Cardiac fibroblast (primary cell): ENCODE data around the gene PUS1.
A peak's percentile ranks its signal among the peaks of the same experiment; 100 is the strongest.

ENCODE experiments used
- DNase-seq, 2 donors: peaks; one replicate each; pipeline versions ENCODE4 v3.0.0 to v3.0.0-alpha.2; 2010; ENCODE audit warnings: low read depth in 2 of 2
- H3K4me3 ChIP-seq, 2 donors: replicated peaks in 1 of 2; 1 replicate in 1 of 2; 2 replicates in 1 of 2; pipeline ENCODE4 v1.5.1; 2011; ENCODE audit warnings: low read depth in 2 of 2, low read length in 2 of 2, mild to moderate bottlenecking in 2 of 2, moderate library complexity in 1 of 2
- TF ChIP-seq, protein P1 (sequence below): IDR thresholded peaks from one replicate; pipeline ENCODE4 v1.5.1; 2011; ENCODE audit warnings: low read depth, mild to moderate bottlenecking, low read length, inconsistent platforms

Gene PUS1

DNA sequence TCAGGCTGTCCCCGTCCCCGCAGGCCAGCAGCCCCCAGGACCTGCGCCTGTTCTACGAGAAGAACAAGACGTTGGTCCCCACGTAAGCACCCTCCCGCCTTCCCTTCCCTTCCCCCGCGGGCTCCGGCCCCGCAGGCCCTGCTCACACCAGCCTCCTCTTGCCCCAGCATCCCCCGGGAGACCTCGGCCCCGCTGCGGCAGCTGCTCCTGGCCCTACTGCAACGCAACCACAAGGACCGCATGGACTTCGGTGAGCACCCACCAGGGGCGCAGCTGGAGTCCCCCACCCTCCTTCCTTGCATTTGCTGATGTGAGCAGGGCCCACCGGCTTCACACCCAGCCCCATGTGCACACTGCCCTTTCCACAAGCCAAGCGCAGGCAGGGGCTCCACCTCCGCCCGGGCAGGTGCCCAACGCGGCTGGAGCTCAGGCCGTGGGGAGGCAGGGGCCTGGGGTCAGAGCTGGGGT, 19.3 kb upstream of the PUS1 start:
- DNase-seq = no peak

DNA sequence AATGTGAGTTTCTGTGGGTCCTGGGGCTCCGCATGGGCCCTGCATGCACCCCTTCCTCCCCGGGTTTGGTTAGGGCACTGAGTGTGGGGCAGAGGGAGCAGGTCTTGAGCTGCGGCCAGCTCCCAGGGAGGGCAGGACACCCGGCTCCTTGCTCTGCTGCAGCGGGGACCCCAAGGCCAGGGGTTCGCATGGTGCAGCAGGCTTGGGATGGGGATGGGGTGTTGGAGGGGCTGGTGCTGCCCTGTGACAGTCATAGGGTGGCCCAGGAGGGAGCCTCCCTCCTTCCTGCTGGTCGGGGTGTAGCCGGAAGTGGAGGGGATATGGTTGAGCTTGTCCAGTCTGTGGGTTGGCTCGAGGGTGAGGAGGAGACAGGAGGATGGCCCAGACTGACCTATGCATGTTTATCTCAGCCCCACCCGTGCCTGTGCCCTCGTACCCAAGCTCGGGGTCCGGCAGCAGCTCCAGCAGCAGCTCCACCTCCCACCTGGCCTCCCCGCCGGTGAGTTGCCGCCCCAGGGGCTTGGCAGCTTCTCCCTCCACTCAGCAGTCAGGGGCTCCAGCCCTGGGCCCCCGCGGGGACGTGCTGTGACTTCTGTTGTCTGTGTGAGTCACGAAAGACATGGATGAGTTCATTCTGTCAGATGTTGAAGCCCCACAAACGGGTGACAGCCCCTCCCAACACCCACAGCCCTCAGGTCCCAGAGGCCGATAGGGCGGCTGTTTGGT, 18.6 kb upstream of the PUS1 start:
- DNase-seq = no peak
- no peak overlapping the region for H3K4me3 ChIP-seq
- TF ChIP-seq, protein P1, sequence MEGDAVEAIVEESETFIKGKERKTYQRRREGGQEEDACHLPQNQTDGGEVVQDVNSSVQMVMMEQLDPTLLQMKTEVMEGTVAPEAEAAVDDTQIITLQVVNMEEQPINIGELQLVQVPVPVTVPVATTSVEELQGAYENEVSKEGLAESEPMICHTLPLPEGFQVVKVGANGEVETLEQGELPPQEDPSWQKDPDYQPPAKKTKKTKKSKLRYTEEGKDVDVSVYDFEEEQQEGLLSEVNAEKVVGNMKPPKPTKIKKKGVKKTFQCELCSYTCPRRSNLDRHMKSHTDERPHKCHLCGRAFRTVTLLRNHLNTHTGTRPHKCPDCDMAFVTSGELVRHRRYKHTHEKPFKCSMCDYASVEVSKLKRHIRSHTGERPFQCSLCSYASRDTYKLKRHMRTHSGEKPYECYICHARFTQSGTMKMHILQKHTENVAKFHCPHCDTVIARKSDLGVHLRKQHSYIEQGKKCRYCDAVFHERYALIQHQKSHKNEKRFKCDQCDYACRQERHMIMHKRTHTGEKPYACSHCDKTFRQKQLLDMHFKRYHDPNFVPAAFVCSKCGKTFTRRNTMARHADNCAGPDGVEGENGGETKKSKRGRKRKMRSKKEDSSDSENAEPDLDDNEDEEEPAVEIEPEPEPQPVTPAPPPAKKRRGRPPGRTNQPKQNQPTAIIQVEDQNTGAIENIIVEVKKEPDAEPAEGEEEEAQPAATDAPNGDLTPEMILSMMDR = no peak

More for the DNA sequence above, 19.3 kb upstream of the PUS1 start:
- TF ChIP-seq, protein P1 = no peak
- no peak overlapping the region for H3K4me3 ChIP-seq

DNA sequence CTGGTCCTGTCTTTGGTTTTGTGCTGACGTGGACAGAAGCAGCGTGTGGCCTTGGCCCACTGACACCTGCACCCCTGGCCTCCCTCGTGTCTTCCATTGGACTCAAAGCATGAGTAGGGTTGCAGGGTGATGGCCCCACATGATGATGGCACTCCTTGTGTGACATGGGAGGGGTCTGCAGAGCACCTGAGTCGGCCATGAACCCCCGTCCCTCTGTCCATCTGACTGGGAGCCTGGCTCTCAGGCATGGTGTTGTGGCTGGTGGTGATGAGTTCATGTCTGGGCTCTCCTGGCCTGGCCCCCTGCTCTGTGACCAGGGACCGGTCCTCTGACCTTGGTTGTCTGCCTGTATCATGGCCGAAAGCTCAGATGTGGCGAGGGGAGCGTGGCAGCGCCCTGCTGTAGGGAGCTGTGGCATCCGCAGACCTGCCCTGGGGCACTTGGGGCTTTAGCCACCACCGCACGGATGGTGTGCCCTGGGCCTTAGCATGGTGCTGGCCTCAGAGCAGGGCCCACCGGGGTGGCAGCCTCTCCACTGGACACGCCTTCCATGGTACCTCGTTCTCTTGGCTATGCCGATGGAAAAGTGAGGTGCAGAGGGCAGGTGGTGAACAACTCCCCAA, 17.9 kb upstream of the PUS1 start:
- TF ChIP-seq, protein P1 = no peak
- DNase-seq = no peak
- H3K4me3 ChIP-seq = no peak overlapping the region

DNA sequence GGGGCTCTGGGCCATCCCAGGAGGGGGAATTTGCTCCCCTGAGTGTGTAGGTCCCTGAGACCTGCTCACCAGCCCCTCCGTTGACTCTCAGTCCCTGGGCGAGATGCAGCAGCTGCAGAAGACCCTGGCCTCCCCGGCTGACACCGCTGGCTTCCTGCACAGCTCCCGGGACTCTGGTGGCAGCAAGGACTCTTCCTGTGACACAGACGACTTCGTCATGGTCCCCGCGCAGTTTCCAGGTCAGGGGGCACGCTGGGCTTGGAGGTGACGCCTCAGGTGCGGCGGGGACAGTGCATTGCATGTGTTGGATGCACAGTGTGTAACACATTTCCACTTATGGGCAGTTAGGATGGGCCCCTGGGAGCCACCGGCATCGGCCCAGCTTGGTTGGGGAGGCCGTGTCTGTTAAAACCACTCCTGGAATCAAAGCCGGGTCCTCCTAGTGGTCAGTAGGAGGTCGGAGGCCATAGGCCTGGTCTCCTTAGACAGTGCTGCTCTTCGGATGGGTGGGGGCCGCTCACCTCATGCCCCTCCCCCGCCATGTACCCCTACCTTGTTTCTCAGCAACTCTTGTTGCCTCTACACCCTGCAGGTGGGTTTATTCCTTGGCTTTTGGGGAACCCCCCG, 17.1 kb upstream of the PUS1 start:
- no peak overlapping the region for H3K4me3 ChIP-seq
- no peak for DNase-seq
- TF ChIP-seq, protein P1 = peak; percentile 2

DNA sequence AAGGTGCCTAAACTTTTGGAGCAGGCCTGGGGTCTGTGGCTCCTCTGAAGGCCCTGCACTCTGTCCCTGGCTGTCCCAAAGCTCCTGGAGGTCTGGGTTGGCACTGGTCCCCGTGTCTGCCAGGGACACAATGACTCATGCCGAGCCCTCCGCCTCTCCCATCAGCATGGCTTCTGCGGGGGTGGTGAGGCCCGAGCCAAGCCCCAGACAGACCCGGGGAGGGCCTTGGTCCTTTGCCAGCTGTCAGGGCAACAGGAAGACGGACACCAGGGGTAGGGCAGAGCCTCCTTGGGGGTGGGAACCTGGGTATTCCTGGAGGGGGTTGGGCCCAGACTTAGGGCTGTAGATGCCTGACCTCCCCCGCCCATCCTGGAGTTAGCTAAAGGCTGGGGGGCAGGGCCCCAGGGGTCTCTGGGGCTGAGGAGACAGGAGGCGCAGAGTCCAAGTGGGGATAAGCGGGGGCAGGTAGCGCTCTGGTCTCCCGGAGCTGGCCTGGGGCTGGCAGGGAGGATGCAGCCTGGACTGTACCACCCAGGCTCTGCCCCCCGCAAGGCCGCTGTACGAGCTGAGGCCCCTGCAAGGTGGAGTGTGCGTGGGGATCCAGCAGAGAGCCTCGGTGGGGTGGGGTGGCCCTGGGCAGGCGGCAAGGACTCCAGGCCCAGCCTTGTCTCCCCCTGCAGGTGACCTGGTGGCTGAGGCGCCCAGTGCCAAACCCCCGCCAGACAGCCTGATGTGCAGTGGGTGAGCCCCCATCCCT, 16.4 kb upstream of the PUS1 start:
- DNase-seq = peak; percentile 79 to 89
- no peak overlapping the region for H3K4me3 ChIP-seq
- TF ChIP-seq, protein P1 = peak; percentile 4

DNA sequence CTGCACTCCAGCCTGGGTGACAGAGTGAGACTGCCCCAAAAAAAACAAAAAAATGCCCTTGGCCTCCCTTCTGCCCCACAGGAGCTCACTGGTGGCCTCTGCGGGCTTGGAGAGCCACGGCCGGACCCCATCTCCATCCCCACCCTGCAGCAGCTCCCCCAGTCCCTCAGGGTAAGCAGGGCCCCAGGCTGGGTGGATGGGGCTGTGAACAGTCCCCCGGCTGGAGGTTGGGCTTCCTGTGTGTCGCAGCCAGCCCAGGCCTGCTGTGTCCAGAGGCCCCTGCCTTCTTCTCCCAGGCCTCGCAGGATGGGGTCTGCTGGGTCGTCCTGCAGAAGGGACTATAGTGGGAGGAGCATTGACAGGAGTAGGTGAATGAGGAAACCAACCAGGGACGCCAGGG, 15.4 kb upstream of the PUS1 start:
- H3K4me3 ChIP-seq = no peak overlapping the region
- no peak for DNase-seq
- TF ChIP-seq, protein P1 = no peak
